ENCODE data around the gene FBF1.

DNA sequence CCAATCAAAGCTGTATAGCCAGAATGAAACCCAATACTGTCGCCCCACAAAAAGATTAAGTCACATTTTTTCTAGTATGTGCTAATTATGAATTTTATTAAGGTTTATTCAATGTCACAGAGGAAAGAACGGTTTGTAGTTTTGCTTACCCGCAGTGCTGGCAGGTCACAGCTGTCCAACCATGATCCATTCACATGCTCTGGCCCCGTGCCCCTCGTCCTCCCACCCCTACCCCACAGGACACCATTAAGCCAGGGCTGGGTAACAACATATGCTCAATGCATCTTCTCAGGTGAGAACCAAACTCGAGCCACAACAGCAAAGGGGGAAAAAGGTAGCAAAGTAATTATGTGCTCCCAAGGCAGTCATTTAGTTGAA, 589 bp upstream of the FBF1 start:
- TF ChIP-seq, protein P1, sequence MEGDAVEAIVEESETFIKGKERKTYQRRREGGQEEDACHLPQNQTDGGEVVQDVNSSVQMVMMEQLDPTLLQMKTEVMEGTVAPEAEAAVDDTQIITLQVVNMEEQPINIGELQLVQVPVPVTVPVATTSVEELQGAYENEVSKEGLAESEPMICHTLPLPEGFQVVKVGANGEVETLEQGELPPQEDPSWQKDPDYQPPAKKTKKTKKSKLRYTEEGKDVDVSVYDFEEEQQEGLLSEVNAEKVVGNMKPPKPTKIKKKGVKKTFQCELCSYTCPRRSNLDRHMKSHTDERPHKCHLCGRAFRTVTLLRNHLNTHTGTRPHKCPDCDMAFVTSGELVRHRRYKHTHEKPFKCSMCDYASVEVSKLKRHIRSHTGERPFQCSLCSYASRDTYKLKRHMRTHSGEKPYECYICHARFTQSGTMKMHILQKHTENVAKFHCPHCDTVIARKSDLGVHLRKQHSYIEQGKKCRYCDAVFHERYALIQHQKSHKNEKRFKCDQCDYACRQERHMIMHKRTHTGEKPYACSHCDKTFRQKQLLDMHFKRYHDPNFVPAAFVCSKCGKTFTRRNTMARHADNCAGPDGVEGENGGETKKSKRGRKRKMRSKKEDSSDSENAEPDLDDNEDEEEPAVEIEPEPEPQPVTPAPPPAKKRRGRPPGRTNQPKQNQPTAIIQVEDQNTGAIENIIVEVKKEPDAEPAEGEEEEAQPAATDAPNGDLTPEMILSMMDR (IDR thresholded peaks at IDR 0.05; ENCODE audit: low read depth, low read length, poor library complexity, severe bottlenecking): no peak
- no peak for TF ChIP-seq EZH2phosphoT487 (IDR thresholded peaks at IDR 0.05; ENCODE audit: borderline replicate concordance, low read length)
